ENCODE measurements around the gene NTRK2. TPM values are rescaled to one million over a fixed set of nuclear protein-coding genes. Genes with fewer than 3 reads are reported as not detected.
A peak's percentile ranks its signal among the peaks of the same experiment; 100 is the strongest.

NTRK2 gene
- total RNA-seq, 1 experiment from 2014 or later = 0.06 TPM

DNA sequence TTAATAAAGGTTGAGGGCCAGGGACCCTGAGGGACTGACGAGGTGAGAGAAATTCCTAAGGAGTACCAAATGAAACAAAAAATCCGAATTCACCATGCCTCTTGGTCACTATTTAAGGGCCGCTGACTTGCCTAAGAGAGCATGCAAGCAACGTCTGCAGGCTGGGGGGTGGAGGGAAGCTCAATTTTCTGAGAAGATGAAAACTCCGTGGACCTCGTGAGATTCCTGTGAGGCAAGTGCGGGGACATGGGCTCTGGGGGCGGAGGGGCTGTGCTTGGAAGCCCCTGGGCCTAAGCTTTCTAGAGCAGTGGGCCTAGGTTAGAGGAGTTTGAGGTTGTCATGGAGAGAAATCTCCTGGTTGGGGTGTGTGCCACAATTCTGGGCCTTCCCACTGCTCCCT, 27.5 kb downstream of the NTRK2 start:
- ChIA-PET POLR2A (ENCODE audit: low non-redundant PET) (no interaction called here), CTCF (no interaction called here)
- no peaks in the 10 kb centered on the region for H3K9me3 ChIP-seq (ENCODE audit: low read depth, low read length, poor library complexity, severe bottlenecking)
- no peak for TF ChIP-seq EZH2 (IDR thresholded peaks at IDR 0.05; ENCODE audit: borderline replicate concordance, low read depth, low read length, poor library complexity, severe bottlenecking)
- TF ChIP-seq, protein P1, sequence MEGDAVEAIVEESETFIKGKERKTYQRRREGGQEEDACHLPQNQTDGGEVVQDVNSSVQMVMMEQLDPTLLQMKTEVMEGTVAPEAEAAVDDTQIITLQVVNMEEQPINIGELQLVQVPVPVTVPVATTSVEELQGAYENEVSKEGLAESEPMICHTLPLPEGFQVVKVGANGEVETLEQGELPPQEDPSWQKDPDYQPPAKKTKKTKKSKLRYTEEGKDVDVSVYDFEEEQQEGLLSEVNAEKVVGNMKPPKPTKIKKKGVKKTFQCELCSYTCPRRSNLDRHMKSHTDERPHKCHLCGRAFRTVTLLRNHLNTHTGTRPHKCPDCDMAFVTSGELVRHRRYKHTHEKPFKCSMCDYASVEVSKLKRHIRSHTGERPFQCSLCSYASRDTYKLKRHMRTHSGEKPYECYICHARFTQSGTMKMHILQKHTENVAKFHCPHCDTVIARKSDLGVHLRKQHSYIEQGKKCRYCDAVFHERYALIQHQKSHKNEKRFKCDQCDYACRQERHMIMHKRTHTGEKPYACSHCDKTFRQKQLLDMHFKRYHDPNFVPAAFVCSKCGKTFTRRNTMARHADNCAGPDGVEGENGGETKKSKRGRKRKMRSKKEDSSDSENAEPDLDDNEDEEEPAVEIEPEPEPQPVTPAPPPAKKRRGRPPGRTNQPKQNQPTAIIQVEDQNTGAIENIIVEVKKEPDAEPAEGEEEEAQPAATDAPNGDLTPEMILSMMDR (conservative IDR thresholded peaks at IDR 0.05; ENCODE audit: low read depth, low read length) = no peak
- peaks cover 4% of the 10 kb centered on the region for H3K27me3 ChIP-seq (replicated peaks; ENCODE audit: insufficient read depth, low read depth, low read length, poor library complexity)
- BruUV-seq (replicated peaks) = no TSS peak
- no peak overlapping the region for H3K4me3 ChIP-seq (ENCODE audit: low read depth, low read length, poor library complexity, severe bottlenecking)
- H3K36me3 ChIP-seq (ENCODE audit: insufficient read depth, low read length, poor library complexity, severe bottlenecking) = no peaks in the 10 kb centered on the region
- intact Hi-C loops (cut with micrococcal nuclease; ENCODE audit: unreplicated experiment) = no loop called here
- no peaks in the 10 kb centered on the region for H3K4me1 ChIP-seq (ENCODE audit: insufficient read depth, low read length, poor library complexity, severe bottlenecking)
- no peak overlapping the region for H3K27ac ChIP-seq (ENCODE audit: low read depth, low read length, poor library complexity, severe bottlenecking)
- no peak for DNase-seq (ENCODE audit: low spot score)

GRCh38 chr9:84697509-84698114, 28.1 kb downstream of the NTRK2 start:
- intact Hi-C loops (cut with micrococcal nuclease; ENCODE audit: unreplicated experiment) = no loop called here
- TF ChIP-seq EZH2 (IDR thresholded peaks at IDR 0.05; ENCODE audit: borderline replicate concordance, low read depth, low read length, poor library complexity, severe bottlenecking) = no peak
- TF ChIP-seq, protein P1 (conservative IDR thresholded peaks at IDR 0.05; ENCODE audit: low read depth, low read length) = peak; percentile 63
- Histone ChIP-seq H3K4me1 (ENCODE audit: insufficient read depth, low read length, poor library complexity, severe bottlenecking) (no peaks in the 10 kb centered on the region), H3K27me3 (replicated peaks; ENCODE audit: insufficient read depth, low read depth, low read length, poor library complexity) (peaks cover 5% of the 10 kb centered on the region), H3K9me3 (ENCODE audit: low read depth, low read length, poor library complexity, severe bottlenecking) (no peaks in the 10 kb centered on the region), H3K27ac (ENCODE audit: low read depth, low read length, poor library complexity, severe bottlenecking) (no peak overlapping the region), H3K4me3 (ENCODE audit: low read depth, low read length, poor library complexity, severe bottlenecking) (no peak overlapping the region), H3K36me3 (ENCODE audit: insufficient read depth, low read length, poor library complexity, severe bottlenecking) (no peaks in the 10 kb centered on the region)
- ChIA-PET CTCF (interaction anchor here (0.6 to 0.8 kb wide), 2 partner anchors 254 to 912 kb away, joined by 3 to 8 read pairs; no protein-coding TSS in a partner anchor), POLR2A (ENCODE audit: low non-redundant PET) (no interaction called here)
- peak; percentile 54 for DNase-seq (ENCODE audit: low spot score)
- no TSS peak for BruUV-seq (replicated peaks)

GRCh38 chr9:84698323-84698722, 28.8 kb downstream of the NTRK2 start:
- no peak overlapping the region for H3K4me3 ChIP-seq (ENCODE audit: low read depth, low read length, poor library complexity, severe bottlenecking)
- intact Hi-C loops (cut with micrococcal nuclease; ENCODE audit: unreplicated experiment) = no loop called here
- no peaks in the 10 kb centered on the region for H3K4me1 ChIP-seq (ENCODE audit: insufficient read depth, low read length, poor library complexity, severe bottlenecking)
- DNase-seq (ENCODE audit: low spot score) = no peak
- TF ChIP-seq, protein P1 (conservative IDR thresholded peaks at IDR 0.05; ENCODE audit: low read depth, low read length) = no peak
- TF ChIP-seq EZH2 (IDR thresholded peaks at IDR 0.05; ENCODE audit: borderline replicate concordance, low read depth, low read length, poor library complexity, severe bottlenecking) = no peak
- no peaks in the 10 kb centered on the region for H3K36me3 ChIP-seq (ENCODE audit: insufficient read depth, low read length, poor library complexity, severe bottlenecking)
- H3K9me3 ChIP-seq (ENCODE audit: low read depth, low read length, poor library complexity, severe bottlenecking) = no peaks in the 10 kb centered on the region
- ChIA-PET POLR2A (ENCODE audit: low non-redundant PET) (no interaction called here), CTCF (no interaction called here)
- no peak overlapping the region for H3K27ac ChIP-seq (ENCODE audit: low read depth, low read length, poor library complexity, severe bottlenecking)
- peaks cover 5% of the 10 kb centered on the region for H3K27me3 ChIP-seq (replicated peaks; ENCODE audit: insufficient read depth, low read depth, low read length, poor library complexity)
- no TSS peak for BruUV-seq (replicated peaks)

Data from A673 (cell line).